Stimulated activated CD8-positive, alpha-beta memory T cell treated with anti-CD3 and anti-CD28 coated beads, Interleukin-12 subunit alpha, Interleukin-12 subunit beta, amount 100 ng/mL, for 24 hours (primary cell): ENCODE measurements around the gene RAB9A.

Source experiments
- DNase-seq: peaks from one replicate; pipeline ENCODE4 v3.0.0-alpha.2; 2020; ENCODE audit errors: extremely low read depth

RAB9A gene

DNA sequence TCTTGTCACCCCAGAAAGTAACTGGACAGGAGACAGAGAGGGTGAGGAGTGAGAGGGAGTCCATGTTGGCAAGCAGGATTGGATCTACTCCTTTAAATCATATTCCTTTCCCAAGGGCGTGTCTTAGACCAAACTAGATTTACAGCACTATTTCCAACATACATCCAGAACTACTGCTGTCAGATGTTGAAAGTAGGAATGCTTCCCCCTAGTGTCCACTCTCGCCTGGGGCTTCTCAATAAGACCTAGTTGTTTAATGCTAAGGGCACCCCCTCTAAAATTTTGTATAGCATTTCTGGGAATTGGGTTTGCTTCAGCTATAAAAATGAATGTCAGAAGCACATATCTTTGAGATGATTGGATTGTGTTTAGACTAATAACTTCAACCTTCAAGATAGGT, 58.9 kb downstream of the RAB9A start:
- DNase-seq: no peak

- no peak for DNase-seq
Observed at GRCh38 chrX:13748486-13748885, 59.6 kb downstream of the RAB9A start.

DNA sequence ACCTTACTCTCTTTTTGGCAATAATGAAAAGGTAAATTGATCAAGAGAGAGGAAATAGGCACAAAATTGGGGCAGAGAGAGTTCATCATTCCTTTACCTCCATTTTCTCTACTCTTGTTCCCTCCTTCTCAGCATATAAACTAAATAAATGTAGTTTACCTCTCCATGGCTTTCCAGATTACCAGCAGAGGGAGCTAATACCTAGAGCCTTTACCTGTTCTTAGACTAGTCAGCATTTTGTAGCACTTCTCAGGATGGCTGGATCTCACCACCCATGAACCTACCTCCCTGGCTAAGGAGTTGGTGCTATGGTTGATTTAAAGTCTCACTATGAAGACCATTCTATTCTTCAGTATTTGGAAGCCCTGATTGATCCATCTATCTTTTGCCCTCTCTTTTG, 61.3 kb downstream of the RAB9A start:
- DNase-seq: no peak

GRCh38 chrX:13750812-13751211, 61.9 kb downstream of the RAB9A start:
- DNase-seq: no peak

- DNase-seq: no peak
Observed at GRCh38 chrX:13752141-13752540, 63.2 kb downstream of the RAB9A start.

DNA sequence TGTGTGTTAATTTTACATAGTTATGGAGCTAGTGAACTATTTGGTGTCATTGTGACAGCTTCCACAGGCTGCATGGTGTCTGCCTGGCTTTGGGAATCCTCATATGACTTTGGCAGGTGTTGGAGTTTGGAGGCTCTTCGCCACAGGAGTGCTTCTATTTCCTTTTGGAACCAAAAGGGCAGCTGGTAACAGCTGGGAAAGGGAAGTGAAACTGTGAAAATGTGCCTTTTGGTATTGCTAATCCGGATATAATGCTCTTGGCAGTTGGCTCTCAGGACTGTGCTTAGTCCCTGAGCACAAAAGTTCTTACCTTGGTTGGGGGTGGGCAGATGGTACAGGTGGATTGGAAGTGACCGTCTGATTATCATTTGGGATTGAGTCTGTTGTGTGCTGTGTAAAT, 63.7 kb downstream of the RAB9A start:
- no peak for DNase-seq

- no peak for DNase-seq
Observed at GRCh38 chrX:13754765-13755164, 65.8 kb downstream of the RAB9A start.

- no peak for DNase-seq
Observed at GRCh38 chrX:13755254-13755653, 66.3 kb downstream of the RAB9A start.

DNA sequence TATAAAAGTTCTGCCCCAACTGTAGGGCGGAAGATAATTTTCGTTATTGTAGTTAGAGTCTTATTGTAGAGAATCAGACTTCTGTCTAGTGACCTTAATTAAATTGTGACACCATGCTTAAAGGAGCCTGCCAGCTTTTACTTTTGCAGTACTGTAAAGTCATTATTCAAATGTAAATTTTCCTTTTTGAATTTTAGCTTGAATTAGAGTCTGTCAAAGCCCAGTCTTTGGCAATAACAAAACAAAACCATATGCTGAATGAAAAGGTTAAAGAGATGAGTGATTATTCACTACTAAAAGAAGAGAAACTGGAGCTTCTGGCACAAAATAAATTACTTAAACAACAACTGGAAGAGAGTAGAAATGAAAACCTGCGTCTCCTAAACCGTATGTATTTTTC, 67.5 kb downstream of the RAB9A start:
- no peak for DNase-seq

GRCh38 chrX:13759152-13759718, 70.3 kb downstream of the RAB9A start:
- DNase-seq: no peak
